Stomach smooth muscle (tissue), 2 donors: ENCODE data around the gene APBB2.

Experiments
- H3K27ac ChIP-seq: one replicate; pipeline ENCODE4 v1.7.0; 2013; ENCODE audit warnings: mild to moderate bottlenecking, low read length, inconsistent platforms
- H3K27me3 ChIP-seq, 2 donors: one replicate each; pipeline ENCODE4 v1.7.0; 2013; ENCODE audit warnings: low read length in 2 of 2; ENCODE audit not compliant: insufficient read depth in 2 of 2, control insufficient read depth in 1 of 2
- H3K36me3 ChIP-seq, 2 donors: one replicate each; pipeline ENCODE4 v1.7.0; 2013; ENCODE audit warnings: low read length in 2 of 2; ENCODE audit not compliant: control insufficient read depth in 2 of 2, insufficient read depth in 2 of 2
- H3K4me1 ChIP-seq: one replicate; pipeline ENCODE4 v1.7.0; 2013; ENCODE audit warnings: low read length; ENCODE audit not compliant: control insufficient read depth, insufficient read depth
- H3K4me3 ChIP-seq, 2 donors: one replicate each; pipeline ENCODE4 v1.7.0; 2013; ENCODE audit warnings: low read length in 2 of 2
- H3K9ac ChIP-seq, 2 donors: one replicate each; pipeline ENCODE4 v1.7.0; 2013; ENCODE audit warnings: low read length in 2 of 2, mild to moderate bottlenecking in 1 of 2
- H3K9me3 ChIP-seq, 2 donors: one replicate each; pipeline ENCODE4 v1.7.0; 2013; ENCODE audit warnings: low read length in 2 of 2; ENCODE audit not compliant: control insufficient read depth in 2 of 2
- donor health status: healthy.
- donor health status: Pancreatic carcinoma.

The APBB2 gene

DNA sequence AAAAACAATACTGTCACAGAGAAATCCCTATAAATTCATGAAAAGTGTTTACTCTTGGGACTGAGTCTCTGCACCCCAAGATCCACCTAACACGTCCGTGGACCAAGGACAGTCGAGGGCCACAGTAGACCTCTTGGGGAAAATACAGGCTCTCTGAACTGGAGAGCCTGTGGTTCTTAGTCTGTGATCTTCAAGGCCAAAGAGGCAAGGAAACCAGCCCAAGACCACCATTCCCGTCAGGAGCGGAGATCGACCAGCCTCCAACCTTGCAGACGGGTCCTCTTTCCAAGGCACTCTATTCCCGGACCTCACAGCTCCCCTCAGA lies 1.6 kb upstream of the APBB2 start:
- peak overlapping the region; percentile 49 for H3K27ac ChIP-seq
- H3K36me3 ChIP-seq: no peaks in the 10 kb centered on the region
- H3K4me1 ChIP-seq: peaks cover 12% of the 10 kb centered on the region
- no peaks in the 10 kb centered on the region for H3K27me3 ChIP-seq
- H3K9me3 ChIP-seq: no peaks in the 10 kb centered on the region
- peak overlapping the region; percentile 57 to 73 for H3K9ac ChIP-seq
- H3K4me3 ChIP-seq: peak overlapping the region; percentile 77 to 79

DNA sequence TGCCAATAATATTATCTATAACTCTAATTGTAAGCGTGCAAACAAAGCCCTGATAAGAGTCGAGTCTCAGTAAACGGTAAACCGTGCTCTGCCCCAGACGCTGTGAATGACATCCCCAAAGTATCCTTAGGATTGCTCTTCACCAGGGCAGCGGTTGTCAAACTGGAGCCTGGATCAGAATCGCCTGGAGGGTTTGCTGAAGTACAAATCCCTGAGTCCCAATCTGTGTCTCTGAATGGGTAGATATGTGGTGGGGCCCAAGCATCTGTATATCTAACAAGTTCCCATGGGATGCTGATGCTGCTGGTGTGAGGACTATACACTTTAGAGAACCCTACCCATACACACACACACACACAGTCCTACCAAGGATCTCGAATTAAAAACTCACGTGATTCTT lies 813 bp upstream of the APBB2 start:
- Histone ChIP-seq H3K9ac (no peak overlapping the region), H3K9me3 (no peaks in the 10 kb centered on the region), H3K36me3 (no peaks in the 10 kb centered on the region), H3K27ac (no peak overlapping the region), H3K27me3 (no peaks in the 10 kb centered on the region), H3K4me3 (no peak overlapping the region), H3K4me1 (peaks cover 12% of the 10 kb centered on the region)

- Histone ChIP-seq H3K36me3 (no peaks in the 10 kb centered on the region), H3K4me1 (peaks cover 15% of the 10 kb centered on the region), H3K9me3 (no peaks in the 10 kb centered on the region), H3K27ac (no peak overlapping the region), H3K27me3 (no peaks in the 10 kb centered on the region), H3K9ac (peak overlapping the region in 1 of 2 donors; percentile 21), H3K4me3 (peak overlapping the region in 1 of 2 donors; percentile 59)
Measured at GRCh38 chr4:41214825-41215146, 444 bp upstream of the APBB2 start.

DNA sequence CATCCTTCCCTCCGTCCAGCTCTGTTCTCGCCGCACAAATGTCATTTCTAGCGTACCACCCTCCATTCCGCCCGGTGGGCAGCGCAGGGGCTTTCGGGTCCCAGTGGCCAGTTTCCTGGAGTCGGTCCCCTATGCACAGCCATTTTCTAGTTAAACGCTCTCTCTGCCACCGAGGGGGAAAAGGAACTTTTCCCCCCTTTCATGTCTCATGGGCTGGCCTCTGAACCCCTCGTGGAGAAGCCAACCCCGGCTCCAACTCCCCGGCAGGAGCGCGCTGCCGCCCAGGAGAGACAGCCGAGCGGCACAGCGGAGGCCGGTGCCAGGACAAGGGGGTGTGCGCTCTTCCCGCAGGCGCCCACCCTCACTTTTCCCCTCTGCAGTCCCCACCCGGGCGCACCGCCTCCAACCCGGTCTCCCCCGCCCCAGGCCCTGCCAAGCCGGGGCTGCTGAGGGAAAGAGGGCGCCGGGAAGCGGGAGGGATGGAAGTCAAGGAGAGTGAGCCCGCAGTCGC lies 662 bp downstream of the APBB2 start:
- Histone ChIP-seq H3K4me3 (peak overlapping the region; percentile 90 to 92), H3K9me3 (no peaks in the 10 kb centered on the region), H3K27ac (peak overlapping the region; percentile 18), H3K36me3 (no peaks in the 10 kb centered on the region), H3K4me1 (peaks cover 16% of the 10 kb centered on the region), H3K9ac (peak overlapping the region; percentile 66 to 72), H3K27me3 (no peaks in the 10 kb centered on the region)

DNA sequence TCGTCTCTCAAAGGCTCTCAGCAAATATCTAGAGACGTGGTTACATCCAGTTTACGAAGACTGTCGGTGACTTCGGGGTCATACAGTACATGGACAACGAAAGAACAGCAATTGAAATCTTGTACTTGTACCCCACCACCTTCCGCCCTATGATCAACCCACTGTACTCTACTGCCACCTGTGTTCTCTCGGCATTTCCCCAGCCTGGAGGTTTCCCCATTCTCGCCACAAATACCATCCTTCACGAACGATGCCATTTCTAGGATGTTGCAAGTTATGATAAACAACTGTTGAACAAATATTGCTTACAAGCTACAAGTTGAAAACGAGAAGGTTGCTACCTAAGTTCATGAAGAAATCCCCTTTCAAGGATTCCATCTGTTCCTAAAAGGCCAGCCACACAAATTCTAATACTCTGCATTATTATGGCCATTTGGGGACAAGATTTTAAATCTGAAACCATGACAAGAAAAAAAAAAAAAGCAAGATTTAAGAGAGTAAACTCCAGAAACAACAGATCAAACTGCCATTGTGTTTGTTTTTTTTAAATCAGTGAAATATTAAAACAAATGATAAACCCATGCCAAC lies 1.6 kb downstream of the APBB2 start:
- Histone ChIP-seq H3K4me1 (peaks cover 16% of the 10 kb centered on the region), H3K27me3 (no peaks in the 10 kb centered on the region), H3K4me3 (peak overlapping the region; percentile 90 to 92), H3K36me3 (no peaks in the 10 kb centered on the region), H3K9me3 (no peaks in the 10 kb centered on the region), H3K27ac (no peak overlapping the region), H3K9ac (peak overlapping the region; percentile 66 to 72)

DNA sequence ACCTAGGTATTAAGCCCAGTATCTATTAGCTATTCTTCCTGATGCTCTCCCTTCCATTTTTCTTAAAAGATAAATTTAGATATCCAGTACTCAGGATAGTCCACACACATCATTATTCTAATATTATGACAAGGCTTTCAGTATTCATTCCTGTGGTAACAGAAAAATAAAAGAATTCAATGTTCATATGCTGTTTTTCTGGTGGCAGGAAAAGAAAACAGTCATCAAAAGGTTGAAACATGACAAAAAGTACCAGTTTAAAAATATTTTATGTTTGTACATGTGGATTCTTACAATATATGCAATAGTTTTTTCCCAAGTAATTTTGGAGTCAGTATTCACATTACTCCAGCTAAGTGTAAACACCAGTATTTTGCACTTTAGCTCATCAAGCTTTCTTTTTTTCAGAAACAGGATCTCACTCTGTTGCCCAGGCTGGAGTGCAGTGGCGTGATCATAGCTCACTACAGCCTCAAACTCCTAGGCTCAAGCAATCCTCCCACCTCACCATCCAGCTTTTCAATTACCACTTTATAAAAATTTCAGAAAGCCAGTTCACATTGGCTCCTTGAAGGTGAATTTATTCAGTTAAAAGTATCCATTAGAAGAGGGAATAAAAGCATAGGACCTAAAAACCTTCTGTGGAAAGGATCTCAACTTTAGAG lies 2.3 kb downstream of the APBB2 start:
- H3K27ac ChIP-seq: no peak overlapping the region
- no peaks in the 10 kb centered on the region for H3K27me3 ChIP-seq
- no peaks in the 10 kb centered on the region for H3K36me3 ChIP-seq
- peaks cover 18% of the 10 kb centered on the region for H3K4me1 ChIP-seq
- no peaks in the 10 kb centered on the region for H3K9me3 ChIP-seq
- H3K4me3 ChIP-seq: peak overlapping the region in 1 of 2 donors; percentile 92
- H3K9ac ChIP-seq: no peak overlapping the region

- no peaks in the 10 kb centered on the region for H3K36me3 ChIP-seq
- no peak overlapping the region for H3K9ac ChIP-seq
- H3K4me1 ChIP-seq: peaks cover 9% of the 10 kb centered on the region
- no peaks in the 10 kb centered on the region for H3K9me3 ChIP-seq
- H3K27ac ChIP-seq: no peak overlapping the region
- no peaks in the 10 kb centered on the region for H3K27me3 ChIP-seq
- no peak overlapping the region for H3K4me3 ChIP-seq
Measured at GRCh38 chr4:41209901-41210300, 4.4 kb downstream of the APBB2 start.

DNA sequence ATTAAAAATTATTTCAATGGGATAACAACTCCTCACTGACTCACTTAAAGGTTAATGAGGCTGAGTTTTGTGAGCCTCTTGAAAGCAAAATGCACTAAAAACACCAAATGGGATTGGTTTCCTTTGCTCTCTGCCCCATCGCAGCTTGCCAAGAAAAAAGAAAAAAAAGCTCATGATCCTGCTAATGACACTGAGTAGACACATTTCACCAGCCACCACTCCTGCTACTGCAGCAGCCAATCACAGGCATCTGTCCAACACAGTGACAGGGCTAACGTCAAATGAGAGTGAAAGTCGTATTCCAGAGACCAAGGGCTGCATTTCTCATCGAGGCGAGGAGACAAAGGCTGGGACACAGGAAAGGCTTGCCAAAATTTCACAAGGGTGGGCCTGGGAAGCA lies 5.2 kb downstream of the APBB2 start:
- H3K27ac ChIP-seq: no peak overlapping the region
- peaks cover 10% of the 10 kb centered on the region for H3K4me1 ChIP-seq
- H3K9me3 ChIP-seq: no peaks in the 10 kb centered on the region
- no peak overlapping the region for H3K4me3 ChIP-seq
- H3K9ac ChIP-seq: no peak overlapping the region
- no peaks in the 10 kb centered on the region for H3K36me3 ChIP-seq
- no peaks in the 10 kb centered on the region for H3K27me3 ChIP-seq

GRCh38 chr4:41207291-41207831 lies 7.0 kb downstream of the APBB2 start:
- Histone ChIP-seq H3K27ac (no peak overlapping the region), H3K36me3 (no peaks in the 10 kb centered on the region), H3K9ac (no peak overlapping the region), H3K4me1 (peaks cover 9% of the 10 kb centered on the region), H3K9me3 (no peaks in the 10 kb centered on the region), H3K4me3 (no peak overlapping the region), H3K27me3 (no peaks in the 10 kb centered on the region)

GRCh38 chr4:41205854-41206460 lies 8.4 kb downstream of the APBB2 start:
- H3K27ac ChIP-seq: no peak overlapping the region
- no peaks in the 10 kb centered on the region for H3K36me3 ChIP-seq
- no peaks in the 10 kb centered on the region for H3K9me3 ChIP-seq
- no peak overlapping the region for H3K9ac ChIP-seq
- H3K27me3 ChIP-seq: no peaks in the 10 kb centered on the region
- no peak overlapping the region for H3K4me3 ChIP-seq
- H3K4me1 ChIP-seq: peaks cover 9% of the 10 kb centered on the region

DNA sequence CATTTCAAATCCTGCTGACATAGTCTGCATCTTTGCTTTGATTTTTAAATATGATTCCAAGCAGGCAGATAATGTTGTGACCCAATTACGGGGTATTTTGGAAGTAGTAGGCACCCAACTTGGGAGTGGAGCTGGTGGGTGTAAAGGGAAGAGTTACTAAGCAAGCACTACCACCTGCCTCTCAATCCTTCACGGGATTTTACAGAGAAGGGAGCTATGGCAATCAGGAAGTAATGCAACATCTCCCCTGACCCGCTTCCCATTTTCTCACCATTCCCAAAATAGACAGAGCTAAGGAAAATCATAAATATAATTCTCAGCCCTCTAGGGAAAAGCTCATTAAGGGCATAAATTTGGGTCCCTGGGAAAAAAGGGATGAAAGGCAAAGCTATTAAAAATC lies 9.2 kb downstream of the APBB2 start:
- H3K36me3 ChIP-seq: no peaks in the 10 kb centered on the region
- H3K9me3 ChIP-seq: no peaks in the 10 kb centered on the region
- H3K27me3 ChIP-seq: no peaks in the 10 kb centered on the region
- H3K4me1 ChIP-seq: peaks cover 9% of the 10 kb centered on the region
- no peak overlapping the region for H3K27ac ChIP-seq
- H3K4me3 ChIP-seq: no peak overlapping the region
- no peak overlapping the region for H3K9ac ChIP-seq
